ENCODE data around the gene ASB5.

- TF ChIP-seq POLR2AphosphoS5 (IDR thresholded peaks at IDR 0.05) (no peak), CTCF (IDR thresholded peaks at IDR 0.05 in 8 of 11, conservative IDR thresholded peaks at IDR 0.05 in 3 of 11) (no peak)
Observed at GRCh38 chr4:176261481-176261880, 7.5 kb downstream of the ASB5 start.
